GM12801 (cell line): ENCODE results near the gene ZNF771.

Experiments
- CTCF ChIP-seq: IDR thresholded peaks from one replicate; pipeline ENCODE4 v1.5.1; 2011; ENCODE audit warnings: control low read depth; ENCODE audit not compliant: insufficient read length; ENCODE audit errors: extremely low read depth

ZNF771 gene

GRCh38 chr16:30418350-30419181, 11.2 kb downstream of the ZNF771 start:
- TF ChIP-seq CTCF = no peak

- TF ChIP-seq CTCF = no peak
Observed at GRCh38 chr16:30421010-30421409, 13.6 kb downstream of the ZNF771 start.

- TF ChIP-seq CTCF = no peak
Observed at GRCh38 chr16:30428055-30428454, 20.6 kb downstream of the ZNF771 start.

GRCh38 chr16:30429418-30429677, 21.9 kb downstream of the ZNF771 start:
- TF ChIP-seq CTCF = no peak

- no peak for TF ChIP-seq CTCF
Observed at GRCh38 chr16:30429678-30430427, 22.4 kb downstream of the ZNF771 start, which contains the start of gene DCTPP1. Gene DCTPP1 (minus strand): TSS chr16:30430030. CDS start chr16:30429980, 50 bp downstream.

- TF ChIP-seq CTCF = no peak
Observed at GRCh38 chr16:30430428-30430970, 23.1 kb downstream of the ZNF771 start.

- no peak for TF ChIP-seq CTCF
Observed at GRCh38 chr16:30434852-30435251, 27.4 kb downstream of the ZNF771 start.
